HG03095 (cell line): Measurements from ENCODE around the gene TPX2.
A peak's percentile ranks its signal among the peaks of the same experiment; 100 is the strongest.

Source experiments
- ATAC-seq: cut with Tn5 transposase; IDR thresholded peaks from one replicate; pipeline ENCODE4 v1.9.1; 2021; ENCODE audit warnings: moderate library complexity; ENCODE audit not compliant: unreplicated experiment

Gene TPX2

GRCh38 chr20:31831771-31832306 lies 92.7 kb downstream of the TPX2 start:
- no peak for ATAC-seq

GRCh38 chr20:31833130-31833930 lies 94.2 kb downstream of the TPX2 start:
- ATAC-seq: no peak

- no peak for ATAC-seq
Measured at GRCh38 chr20:31833931-31834521, 94.9 kb downstream of the TPX2 start.

GRCh38 chr20:31835554-31835953 lies 96.5 kb downstream of the TPX2 start:
- ATAC-seq: no peak

GRCh38 chr20:31835977-31836852 lies 97.1 kb downstream of the TPX2 start:
- peak; percentile 61 for ATAC-seq

DNA sequence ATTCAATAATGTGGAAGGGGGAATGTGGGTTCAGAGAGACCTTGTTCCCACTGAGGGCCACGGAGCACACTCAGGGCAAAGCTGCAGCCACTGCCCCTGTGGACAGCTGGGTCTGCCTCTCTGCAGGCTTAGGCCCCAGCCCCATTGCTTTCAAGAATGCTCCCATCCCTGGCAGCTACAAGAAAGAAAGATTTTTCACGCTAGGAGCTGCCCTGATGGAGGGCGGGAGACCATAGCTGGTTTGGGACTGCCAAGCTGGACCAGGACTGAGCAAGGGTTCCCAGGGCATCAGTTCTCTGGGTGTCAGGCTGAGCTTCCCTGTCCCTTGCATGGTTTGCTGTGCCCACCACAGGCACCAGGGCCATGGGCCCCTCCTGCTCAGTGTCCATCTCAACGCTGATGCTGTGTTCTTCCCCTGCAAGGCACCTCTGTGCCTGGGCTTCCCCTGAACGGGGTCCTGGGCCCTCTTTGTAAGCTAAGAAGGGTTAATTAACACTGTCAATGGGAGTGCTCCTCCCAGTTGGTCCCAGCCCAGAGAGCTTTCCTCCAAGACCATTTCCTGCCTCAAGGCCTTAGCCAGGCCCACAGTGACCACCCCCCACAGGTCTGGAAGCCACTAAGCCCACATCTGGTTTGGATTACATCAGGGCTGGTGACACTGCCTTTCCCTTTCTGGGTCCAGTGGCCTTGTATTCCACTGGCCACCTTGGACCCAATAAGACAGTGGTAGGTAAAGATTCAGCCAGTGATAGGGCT lies 97.9 kb downstream of the TPX2 start:
- ATAC-seq: no peak

- ATAC-seq: no peak
Measured at GRCh38 chr20:31837896-31838397, 98.9 kb downstream of the TPX2 start.

GRCh38 chr20:31838646-31839292 lies 99.7 kb downstream of the TPX2 start:
- ATAC-seq: no peak

DNA sequence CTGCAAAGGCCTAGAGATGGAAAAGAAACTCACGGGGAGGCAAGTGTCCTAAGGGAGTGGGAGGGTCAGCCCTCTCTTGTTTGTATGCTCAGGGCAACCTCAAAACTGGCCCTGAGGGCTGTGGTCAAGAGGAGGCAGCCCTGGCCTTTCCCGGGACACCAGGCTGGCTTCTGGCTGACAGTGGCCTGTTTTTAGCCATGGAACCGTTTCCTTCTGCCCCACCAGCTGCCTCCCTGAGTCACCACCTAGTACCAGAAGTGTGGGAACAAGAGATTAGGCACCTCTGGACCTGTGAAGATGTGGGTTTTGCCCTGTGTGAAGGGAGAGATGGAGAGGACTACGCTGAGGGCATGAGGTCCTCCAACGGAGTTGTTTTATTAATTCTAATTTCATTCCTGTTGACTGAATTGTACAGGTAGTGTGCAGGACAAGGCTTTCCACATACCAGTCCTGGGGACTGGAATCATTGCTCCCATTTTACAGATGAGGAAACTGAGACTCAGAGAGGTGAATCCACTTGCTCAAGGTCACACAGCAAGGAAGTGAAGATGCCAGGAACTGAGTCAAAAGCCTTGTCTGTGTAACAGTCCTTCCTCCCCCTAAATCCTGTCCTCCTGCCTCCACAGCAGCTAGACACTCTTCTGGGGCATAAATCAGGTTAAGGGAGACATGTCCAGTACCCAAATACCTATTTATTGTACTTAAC lies 100.8 kb downstream of the TPX2 start:
- no peak for ATAC-seq

DNA sequence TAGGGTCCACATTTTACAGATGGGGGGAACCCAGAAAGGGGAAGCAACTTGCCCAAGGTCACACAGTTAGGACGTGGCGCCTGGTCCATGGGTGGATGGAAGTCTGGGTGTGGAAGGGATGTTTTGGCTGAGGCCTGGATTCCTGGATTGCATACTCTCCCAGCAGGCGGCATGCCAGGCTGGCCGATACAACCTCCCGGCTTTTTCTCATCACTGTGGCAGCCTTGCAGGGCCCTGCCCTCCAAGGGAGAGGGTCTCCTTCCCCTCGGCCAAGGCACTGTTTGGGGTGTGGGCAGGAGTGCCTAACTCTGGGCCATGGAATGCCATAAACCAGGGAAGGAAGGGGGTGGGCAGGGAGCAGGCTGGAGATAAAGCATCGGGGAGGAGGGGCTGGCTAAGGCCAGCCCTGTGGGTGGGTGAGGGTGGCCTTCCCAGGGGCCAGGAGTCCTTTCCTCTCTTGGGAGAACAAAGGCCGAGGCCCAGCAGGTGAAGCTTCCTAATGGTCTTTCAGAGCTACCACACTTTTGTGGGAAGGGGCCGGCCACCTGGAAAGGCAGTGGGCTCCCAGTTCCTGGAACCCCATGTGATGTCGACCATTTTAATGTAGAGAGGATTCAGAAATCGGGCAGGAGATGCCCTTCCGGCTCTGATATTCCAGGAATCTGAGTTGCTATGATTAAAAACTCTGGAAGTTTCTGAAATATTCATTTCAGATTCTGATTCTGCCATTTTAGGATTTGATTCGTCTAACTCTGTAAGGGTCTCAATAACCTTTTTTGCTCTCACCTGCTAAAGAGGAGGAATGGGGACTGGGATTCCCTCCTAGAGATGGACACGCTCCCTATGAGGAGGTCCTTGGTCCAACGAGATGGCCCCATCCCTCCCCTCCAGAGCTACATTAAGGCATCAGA lies 102.1 kb downstream of the TPX2 start:
- no peak for ATAC-seq

DNA sequence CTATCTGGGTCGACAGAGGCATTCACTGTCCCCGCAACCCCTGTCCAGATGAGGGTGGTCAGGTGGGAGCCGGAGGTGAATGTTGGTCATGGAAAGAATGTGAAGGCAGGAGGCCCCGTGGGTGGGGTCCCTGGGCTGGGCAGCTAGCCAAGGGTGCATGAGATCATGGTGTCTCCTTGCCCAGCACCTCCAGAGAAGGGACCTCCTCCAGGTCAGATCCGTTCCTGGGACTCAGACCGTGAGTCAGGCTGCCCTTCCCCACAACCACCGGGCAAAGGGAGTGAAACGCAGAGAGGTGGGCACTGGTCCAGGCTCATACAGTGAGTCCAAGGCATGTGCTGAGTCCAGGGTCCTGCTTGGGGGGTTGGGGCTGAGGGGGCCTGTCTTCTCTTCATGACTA lies 102.8 kb downstream of the TPX2 start:
- no peak for ATAC-seq

DNA sequence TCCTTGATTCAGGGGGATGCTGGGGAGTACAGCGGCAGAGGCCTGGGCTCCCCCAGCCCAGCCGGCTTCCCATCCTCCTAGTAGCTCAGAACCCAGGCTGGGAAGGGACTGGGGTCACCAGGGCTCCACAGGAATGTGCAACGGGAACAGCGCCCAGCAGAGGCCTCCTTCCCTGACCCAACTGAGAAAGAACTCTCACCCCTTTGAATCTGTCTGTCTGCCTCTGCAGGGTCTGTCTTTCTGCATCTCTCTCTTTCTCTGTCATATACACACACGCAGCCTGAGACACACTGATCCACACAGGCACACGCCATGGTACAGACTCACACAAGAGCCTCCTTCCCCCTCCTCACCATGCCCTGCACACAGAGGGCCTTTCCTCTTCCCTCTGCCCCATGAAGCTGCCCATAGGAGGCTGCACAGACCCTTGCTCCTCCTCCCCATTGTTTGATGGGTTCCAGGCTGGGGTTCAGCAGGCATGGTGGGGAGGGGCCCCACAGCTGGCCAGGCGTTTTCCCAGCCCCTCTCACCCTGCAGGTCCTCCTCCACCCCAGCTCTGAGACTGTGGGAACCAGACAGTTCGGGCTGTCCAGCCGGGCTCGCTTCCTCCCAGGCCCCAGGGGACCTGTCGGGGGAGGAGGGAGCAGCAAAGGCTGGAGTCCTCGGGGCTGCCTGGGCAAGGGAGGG lies 103.5 kb downstream of the TPX2 start:
- ATAC-seq: no peak

DNA sequence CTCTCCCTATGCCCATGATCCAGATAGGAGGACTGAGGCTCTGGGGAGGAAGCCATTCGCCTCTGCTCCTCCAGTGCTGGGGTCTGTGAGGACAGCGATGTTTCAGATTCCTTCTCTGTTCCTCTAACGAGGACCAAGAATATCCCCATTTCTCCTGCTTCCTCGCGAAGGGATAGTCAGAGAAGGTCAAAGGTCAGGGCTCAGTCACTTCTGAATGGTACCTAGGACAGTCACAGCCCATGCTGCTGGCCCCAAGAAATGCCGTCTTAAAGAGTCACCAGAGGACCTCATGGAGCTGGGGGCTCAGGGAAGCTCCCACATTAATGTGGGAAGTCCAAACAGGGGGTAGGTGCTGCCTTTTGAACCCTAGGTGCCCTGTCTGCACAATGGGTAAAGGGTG lies 104.2 kb downstream of the TPX2 start:
- ATAC-seq: no peak

DNA sequence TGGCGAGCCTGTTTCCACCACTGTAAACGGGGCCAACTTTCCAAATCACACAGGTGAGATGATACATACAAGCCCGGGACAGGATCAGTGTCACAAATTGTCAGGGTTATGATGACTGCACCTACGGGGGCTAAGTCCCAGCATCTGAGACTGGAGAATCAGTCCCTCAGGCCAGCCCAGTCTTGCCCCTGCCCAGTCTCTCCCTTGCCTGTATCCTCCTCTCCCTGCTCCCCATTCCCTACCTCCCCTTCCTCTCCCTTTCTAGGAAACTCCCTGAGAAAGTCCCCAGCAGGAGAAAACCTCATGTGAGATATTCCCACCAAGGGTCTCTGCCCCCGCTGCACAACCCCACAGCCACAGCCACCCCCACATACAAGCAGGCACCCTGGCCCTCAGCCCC lies 104.8 kb downstream of the TPX2 start:
- no peak for ATAC-seq

- ATAC-seq: no peak
Measured at GRCh38 chr20:31844737-31845299, 105.7 kb downstream of the TPX2 start.

DNA sequence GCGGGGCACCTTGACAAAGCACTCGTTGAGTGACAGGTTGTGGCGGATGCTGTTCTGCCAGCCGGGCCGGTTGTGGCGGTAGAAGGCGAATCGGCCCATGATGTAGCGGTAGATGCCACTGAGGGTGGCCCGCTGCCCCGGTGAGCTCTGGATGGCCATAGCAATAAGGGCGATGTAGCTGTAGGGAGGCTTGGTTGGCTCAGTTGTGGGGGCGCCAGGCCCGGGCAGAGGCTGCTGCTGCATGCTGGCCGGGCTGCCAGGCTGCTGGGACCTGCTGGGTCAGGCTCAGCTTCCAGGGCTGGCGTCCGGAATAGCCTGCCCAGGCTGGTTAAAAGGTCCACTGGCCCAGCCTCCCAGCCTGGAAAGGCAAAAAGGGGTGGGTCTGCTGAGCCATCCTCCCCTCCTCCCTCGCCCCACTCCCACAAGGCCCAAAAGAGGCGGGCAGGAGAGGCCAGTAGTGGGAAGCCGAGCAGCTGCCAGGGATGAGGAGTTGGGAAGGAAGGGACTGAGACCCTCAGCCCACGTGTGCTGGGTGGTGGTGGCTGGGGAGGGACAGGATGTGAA lies 106.3 kb downstream of the TPX2 start, which contains the start of gene FOXS1:
Gene FOXS1 (minus strand): TSS at position 305 of the 564 bp plus-strand sequence. CDS start 62 bp downstream, at position 243.
- ATAC-seq: no peak

DNA sequence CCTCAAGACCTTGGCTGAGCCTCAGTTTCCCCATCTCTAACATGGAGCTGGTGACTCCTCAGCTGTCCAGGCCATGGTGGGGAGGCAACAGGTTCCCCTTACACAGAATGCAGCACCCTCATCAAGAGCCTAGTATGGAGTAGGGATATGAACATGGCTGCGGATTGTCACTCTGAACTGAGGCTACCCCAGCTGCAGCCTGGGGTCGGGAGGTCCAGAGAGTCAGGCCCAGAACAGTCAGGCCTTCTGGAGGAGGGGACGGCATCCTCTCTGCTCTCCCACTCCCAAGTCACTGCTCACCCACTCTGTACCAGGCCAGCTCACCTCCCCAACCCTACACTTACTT lies 107.7 kb downstream of the TPX2 start:
- ATAC-seq: no peak
